Neural progenitor cell (in vitro differentiated cells): ENCODE measurements around the gene ATP8A1. TPM values are rescaled to one million over a fixed set of nuclear protein-coding genes. Genes with fewer than 3 reads are reported as not detected.
A peak's percentile ranks its signal among the peaks of the same experiment; 100 is the strongest.

Source experiments
- DNase-seq: peaks from one replicate; pipeline ENCODE4 v3.0.0-alpha.2; 2016; ENCODE audit warnings: low spot score
- H2AFZ ChIP-seq: fragments of 200-600 bp; sonication (generic); replicated peaks from 2 replicates; pipeline ENCODE4 v1.6.1; 2016; ENCODE audit warnings: antibody characterized with exemption
- H3F3A ChIP-seq: fragments of 200-600 bp; sonication (generic); 2 replicates; pipeline ENCODE4 v1.6.1; 2016; ENCODE audit warnings: antibody characterized with exemption, low read depth
- H3K27ac ChIP-seq: fragments of 200-600 bp; sonication (generic); 2 replicates; pipeline ENCODE4 v1.5.1; 2016; ENCODE audit warnings: mild to moderate bottlenecking
- H3K27me3 ChIP-seq: fragments of 200-600 bp; sonication (generic); 2 replicates; pipeline ENCODE4 v1.6.1; 2016; ENCODE audit warnings: mild to moderate bottlenecking, moderate library complexity
- H3K36me3 ChIP-seq: fragments of 200-600 bp; sonication (generic); 2 replicates; pipeline ENCODE4 v1.5.1; 2016
- H3K4me1 ChIP-seq: fragments of 200-600 bp; sonication (generic); 2 replicates; pipeline ENCODE4 v1.6.1; 2016; ENCODE audit warnings: mixed run types
- H3K4me2 ChIP-seq: fragments of 200-600 bp; sonication (generic); 2 replicates; pipeline ENCODE4 v1.6.1; 2016
- H3K4me3 ChIP-seq: fragments of 200-600 bp; sonication (generic); 2 replicates; pipeline ENCODE4 v1.5.1; 2016
- H3K79me2 ChIP-seq: fragments of 200-600 bp; sonication (generic); 2 replicates; pipeline ENCODE4 v1.6.1; 2016; ENCODE audit warnings: low read depth
- H3K9ac ChIP-seq: fragments of 200-600 bp; sonication (generic); 2 replicates; pipeline ENCODE4 v1.6.1; 2016
- H3K9me3 ChIP-seq: fragments of 200-600 bp; sonication (generic); 2 replicates; pipeline ENCODE4 v1.5.1; 2016; ENCODE audit warnings: low read depth
- H4K20me1 ChIP-seq: fragments of 200-600 bp; sonication (generic); 2 replicates; pipeline ENCODE4 v1.6.1; 2016; ENCODE audit warnings: low read depth
- H3K27ac Mint-ChIP-seq: 3 replicates; pipeline ENCODE4 v1.8.0; 2021; ENCODE audit warnings: mixed read lengths
- H3K27me3 Mint-ChIP-seq: 2 replicates; pipeline ENCODE4 v1.8.0; 2022; ENCODE audit warnings: low read depth, mild to moderate bottlenecking, inconsistent platforms, moderate library complexity, mixed read lengths; ENCODE audit not compliant: insufficient read depth
- H3K36me3 Mint-ChIP-seq: 3 replicates; pipeline ENCODE4 v1.8.0; 2021; ENCODE audit warnings: mixed read lengths
- H3K4me1 Mint-ChIP-seq: 3 replicates; pipeline ENCODE4 v1.8.0; 2021; ENCODE audit warnings: mixed read lengths
- H3K4me3 Mint-ChIP-seq: 3 replicates; pipeline ENCODE4 v1.8.0; 2021; ENCODE audit warnings: mild to moderate bottlenecking, moderate library complexity, mixed read lengths
- H3K9me3 Mint-ChIP-seq: 3 replicates; pipeline ENCODE4 v1.8.0; 2020; ENCODE audit warnings: mixed read lengths
- CTCF ChIP-seq: fragments of 200-600 bp; sonication (generic); IDR thresholded peaks from 2 replicates; pipeline ENCODE4 v1.5.1; 2017; ENCODE audit warnings: antibody characterized with exemption, mild to moderate bottlenecking
- EZH2 ChIP-seq: fragments of 200-600 bp; sonication (generic); IDR thresholded peaks from 2 replicates; pipeline ENCODE4 v1.6.1; 2017; ENCODE audit warnings: antibody characterized with exemption, mild to moderate bottlenecking, moderate library complexity
- EZH2phosphoT487 ChIP-seq: fragments of 200-600 bp; sonication (generic); IDR thresholded peaks from 2 replicates; pipeline ENCODE4 v1.6.1; 2017; ENCODE audit warnings: antibody characterized with exemption
- total RNA-seq: library from RNA; depleted of rRNA; stranded (reverse); fragments of >200 nt; gene quantifications from 2 replicates; pipeline ENCODE4 v1.2.3, GENCODE V29; 2015; ENCODE audit warnings: low replicate concordance

Gene ATP8A1
- total RNA-seq, 1 donor from 2014 or later: 46.1 TPM

GRCh38 chr4:42678512-42678911, 21.6 kb upstream of the ATP8A1 start:
- Histone ChIP-seq H3K27me3 (no peaks in the 10 kb centered on the region), H4K20me1 (no peaks in the 10 kb centered on the region), H3K4me3 (no peak overlapping the region), H3K27ac (no peak overlapping the region), H2AFZ (no peak overlapping the region), H3K9me3 (peaks cover 9% of the 10 kb centered on the region), H3F3A (peaks cover 11% of the 10 kb centered on the region), H3K9ac (no peak overlapping the region), H3K4me1 (peaks cover 9% of the 10 kb centered on the region), H3K36me3 (no peaks in the 10 kb centered on the region), H3K79me2 (no peaks in the 10 kb centered on the region), H3K4me2 (no peak overlapping the region)
- TF ChIP-seq EZH2: no peak
- no peak for TF ChIP-seq CTCF
- no peak for TF ChIP-seq EZH2phosphoT487
- no peak for DNase-seq
- H3K36me3 Mint-ChIP-seq: no peaks in the 10 kb centered on the region
- no peaks in the 10 kb centered on the region for H3K9me3 Mint-ChIP-seq
- H3K27me3 Mint-ChIP-seq: peaks cover 2% of the 10 kb centered on the region
- peaks cover 6% of the 10 kb centered on the region for H3K4me1 Mint-ChIP-seq
- no peak overlapping the region for H3K4me3 Mint-ChIP-seq
- H3K27ac Mint-ChIP-seq: no peak overlapping the region

GRCh38 chr4:42676066-42676951, 19.4 kb upstream of the ATP8A1 start:
- Mint-ChIP-seq H3K36me3 (no peaks in the 10 kb centered on the region), H3K4me1 (peaks cover 4% of the 10 kb centered on the region), H3K9me3 (no peaks in the 10 kb centered on the region), H3K4me3 (no peak overlapping the region), H3K27ac (no peak overlapping the region), H3K27me3 (peaks cover 2% of the 10 kb centered on the region)
- DNase-seq: no peak
- Histone ChIP-seq H3K79me2 (no peaks in the 10 kb centered on the region), H2AFZ (peak overlapping the region; percentile 73), H4K20me1 (no peaks in the 10 kb centered on the region), H3K27ac (peak overlapping the region; percentile 16), H3K4me1 (peaks cover 9% of the 10 kb centered on the region), H3K27me3 (no peaks in the 10 kb centered on the region), H3K9me3 (peaks cover 9% of the 10 kb centered on the region), H3K4me3 (no peak overlapping the region), H3F3A (peaks cover 11% of the 10 kb centered on the region), H3K36me3 (no peaks in the 10 kb centered on the region), H3K4me2 (no peak overlapping the region), H3K9ac (no peak overlapping the region)
- TF ChIP-seq CTCF (no peak), EZH2phosphoT487 (no peak), EZH2 (no peak)

GRCh38 chr4:42673082-42673425, 16.1 kb upstream of the ATP8A1 start:
- no peak overlapping the region for H3K27ac Mint-ChIP-seq
- peaks cover 2% of the 10 kb centered on the region for H3K27me3 Mint-ChIP-seq
- no peak for TF ChIP-seq EZH2
- no peak for TF ChIP-seq CTCF
- TF ChIP-seq EZH2phosphoT487: no peak

More at GRCh38 chr4:42673082-42673425, 16.1 kb upstream of the ATP8A1 start:
- no peaks in the 10 kb centered on the region for H3K36me3 Mint-ChIP-seq
- no peaks in the 10 kb centered on the region for H3K9me3 Mint-ChIP-seq
- Histone ChIP-seq H3K27ac (no peak overlapping the region), H3K9ac (no peak overlapping the region), H3K36me3 (no peaks in the 10 kb centered on the region), H3F3A (peaks cover 11% of the 10 kb centered on the region), H4K20me1 (no peaks in the 10 kb centered on the region), H2AFZ (peak overlapping the region; percentile 1), H3K4me2 (no peak overlapping the region), H3K4me1 (peaks cover 9% of the 10 kb centered on the region), H3K4me3 (no peak overlapping the region), H3K79me2 (no peaks in the 10 kb centered on the region), H3K9me3 (peaks cover 6% of the 10 kb centered on the region), H3K27me3 (no peaks in the 10 kb centered on the region)
- no peak overlapping the region for H3K4me3 Mint-ChIP-seq
- no peak for DNase-seq
- peaks cover 4% of the 10 kb centered on the region for H3K4me1 Mint-ChIP-seq
